ENCODE data around the gene WFIKKN2. TPM values are rescaled to one million over a fixed set of nuclear protein-coding genes. Genes with fewer than 3 reads are reported as not detected.

The WFIKKN2 gene
- total and polyA plus RNA-seq, 2 of the 13 experiments (the other 11 are each of a cell fraction or from before 2014, with no cell fraction given) = not detected

GRCh38 chr17:50805486-50805885, 29.9 kb upstream of the WFIKKN2 start:
- Histone ChIP-seq H3K79me2 (ENCODE audit: insufficient read depth, low read length) (no peaks in the 10 kb centered on the region), H3K4me1 (ENCODE audit: insufficient read depth, low read length) (peaks cover 90% of the 10 kb centered on the region), H4K20me1 (ENCODE audit: insufficient read depth, low read length) (no peaks in the 10 kb centered on the region), H3K27me3 (ENCODE audit: control insufficient read depth in 1 of 2, insufficient read depth in 2 of 2, low read length in 2 of 2) (peaks cover 1 to 9% of the 10 kb centered on the region in 2 experiments; a peak in 4 of 5 replicates), H3K36me3 (replicated peaks in 1 of 2; ENCODE audit: control insufficient read depth in 1 of 2, insufficient read depth in 2 of 2, low read length in 2 of 2) (no peaks in the 10 kb centered on the region), H3K9me3 (ENCODE audit: low read length) (no peaks in the 10 kb centered on the region), H3K27ac (ENCODE audit: extremely low read length, insufficient read depth, low read length) (no peak overlapping the region), H2AFZ (ENCODE audit: low read length) (no peak overlapping the region), H3K4me3 (replicated peaks in 1 of 3; ENCODE audit: insufficient read depth in 1 of 3, low read depth in 2 of 3, low read length in 3 of 3) (0 out of 6 replicates have a peak overlapping the region, but pooled peaks of 1 of the 3 experiments have one; percentile 29), H3K9ac (ENCODE audit: insufficient read depth, low read depth, low read length) (no peak overlapping the region), H3K4me2 (ENCODE audit: low read depth, low read length) (no peak overlapping the region)
- ChIA-PET CTCF (ENCODE audit: low intra/inter-chr PET ratio, low total read pairs) (no interaction called here), POLR2A (interaction anchor here (1.0 to 1.5 kb wide), 5 partner anchors 47 to 262 kb away, joined by 3 to 5 read pairs (median 3); partner anchors contain the start of gene TOB1)
- DNase-seq (ENCODE audit: low spot score) (no peak), FAIRE-seq (no peak), ATAC-seq (no peak)
- 39% methylated on average over 4 of the region's 6 CpGs for WGBS (ENCODE audit: low lambda C conversion rate)
- no TSS peak for BruUV-seq (replicated peaks)
- in situ Hi-C loops (cut with HindIII; ENCODE audit: extremely low pct_ligation_motif_present, low pct_unique_long_range_greater_than_20kb) = no loop called here
- intact Hi-C loops (cut with micrococcal nuclease; ENCODE audit: unreplicated experiment) = no loop called here
- TF ChIP-seq ZKSCAN5 (CRISPR knock-in tag; IDR thresholded peaks at IDR 0.05) (no peak), ZNF280B (CRISPR knock-in tag; IDR thresholded peaks at IDR 0.05; ENCODE audit: borderline replicate concordance) (no peak), CEBPZ (IDR thresholded peaks at IDR 0.05; ENCODE audit: low read length) (no peak), TAF15 (IDR thresholded peaks at IDR 0.05; ENCODE audit: low read depth, low read length, poor library complexity, severe bottlenecking) (no peak), TEAD2 (CRISPR knock-in tag; IDR thresholded peaks at IDR 0.05) (no peak), ZNF646 (CRISPR knock-in tag; IDR thresholded peaks at IDR 0.05) (no peak), EZH2 (conservative IDR thresholded peaks at IDR 0.05; ENCODE audit: low read depth, low read length) (no peak), CHCHD3 (CRISPR knock-in tag; IDR thresholded peaks at IDR 0.05) (no peak), ZNF121 (CRISPR knock-in tag; IDR thresholded peaks at IDR 0.05) (no peak), ZNF275 (CRISPR knock-in tag; IDR thresholded peaks at IDR 0.05; ENCODE audit: borderline replicate concordance) (no peak), ZNF329 (CRISPR knock-in tag; IDR thresholded peaks at IDR 0.05; ENCODE audit: low read depth) (no peak), FOXM1 (CRISPR knock-in tag; IDR thresholded peaks at IDR 0.05) (no peak)
